GM21360 (cell line): ENCODE results near the gene FOXO3B.
"Not testable (repeated sequence)": the region's sequence is repeated elsewhere in the genome, so short reads cannot be mapped to it uniquely, and the experiment has no call there.

ENCODE experiments used
- ATAC-seq: cut with Tn5 transposase; IDR thresholded peaks from one replicate; pipeline ENCODE4 v1.9.1; 2021; ENCODE audit warnings: mild to moderate bottlenecking, moderate library complexity; ENCODE audit not compliant: unreplicated experiment

Gene FOXO3B

GRCh38 chr17:18681767-18682571 is at the start of gene FOXO3B:
Gene FOXO3B, minus strand, starts transcription at chr17:18682314. Its CDS starts 663 bp downstream, at chr17:18681651.
- ATAC-seq, result peak; percentile 88

- ATAC-seq, result not testable (repeated sequence)
Observed at GRCh38 chr17:18723509-18723908, 41.4 kb upstream of the FOXO3B start.

- ATAC-seq, result not testable (repeated sequence)
Observed at GRCh38 chr17:18722612-18723011, 40.5 kb upstream of the FOXO3B start.

- ATAC-seq, result not testable (repeated sequence)
Observed at GRCh38 chr17:18721775-18722547, 39.8 kb upstream of the FOXO3B start.

- ATAC-seq, result not testable (repeated sequence)
Observed at GRCh38 chr17:18719428-18720110, 37.5 kb upstream of the FOXO3B start.

- ATAC-seq, result not testable (repeated sequence)
Observed at GRCh38 chr17:18718643-18719427, 36.7 kb upstream of the FOXO3B start.

GRCh38 chr17:18712354-18712999 is 30.4 kb upstream of the FOXO3B start:
- not testable (repeated sequence) for ATAC-seq

GRCh38 chr17:18708215-18708614 is 26.1 kb upstream of the FOXO3B start:
- not testable (repeated sequence) for ATAC-seq

- not testable (repeated sequence) for ATAC-seq
Observed at GRCh38 chr17:18705955-18706354, 23.8 kb upstream of the FOXO3B start.

GRCh38 chr17:18698473-18699103 is 16.5 kb upstream of the FOXO3B start:
- ATAC-seq, result not testable (repeated sequence)

- ATAC-seq, result not testable (repeated sequence)
Observed at GRCh38 chr17:18695143-18695542, 13.0 kb upstream of the FOXO3B start.

- not testable (repeated sequence) for ATAC-seq
Observed at GRCh38 chr17:18682668-18683067, 554 bp upstream of the FOXO3B start.

- ATAC-seq, result not testable (repeated sequence)
Observed at GRCh38 chr17:18677381-18677780, 4.7 kb downstream of the FOXO3B start.

- ATAC-seq, result not testable (repeated sequence)
Observed at GRCh38 chr17:18676928-18677327, 5.2 kb downstream of the FOXO3B start.

GRCh38 chr17:18672395-18673227 is 9.5 kb downstream of the FOXO3B start:
- ATAC-seq, result not testable (repeated sequence)

GRCh38 chr17:18668625-18669024 is 13.5 kb downstream of the FOXO3B start:
- not testable (repeated sequence) for ATAC-seq

- not testable (repeated sequence) for ATAC-seq
Observed at GRCh38 chr17:18667535-18667934, 14.6 kb downstream of the FOXO3B start.

- not testable (repeated sequence) for ATAC-seq
Observed at GRCh38 chr17:18666326-18666725, 15.8 kb downstream of the FOXO3B start.
